Calu3 (cell line): ENCODE data around the gene SIGLECL1. TPM values are rescaled to one million over a fixed set of nuclear protein-coding genes. Genes with fewer than 3 reads are reported as not detected.
"Not testable (repeated sequence)": the region's sequence is repeated elsewhere in the genome, so short reads cannot be mapped to it uniquely, and the experiment has no call there.

Experiments
- BruUV-seq: library from RNA; stranded (reverse); fragments of 400-500 nt; replicated peaks from 2 replicates; lab custom pipeline; 2021; lab: Mats Ljungman, UMichigan
- CTCF ChIA-PET: fragments of 300-600 bp; sonication (Branson Sonifier 250); formaldehyde crosslinking; loops from one replicate; lab custom pipeline; 2022; ENCODE audit warnings: antibody characterized with exemption; lab: Charles Lee
- DNase-seq: peaks from one replicate; pipeline ENCODE4 v3.0.0; 2022
- H3K27ac Mint-ChIP-seq: one replicate; pipeline ENCODE4 v1.8.0; 2022; ENCODE audit warnings: mixed read lengths; ENCODE audit not compliant: unreplicated experiment
- H3K27me3 Mint-ChIP-seq: one replicate; pipeline ENCODE4 v1.8.0; 2022; ENCODE audit warnings: mixed read lengths; ENCODE audit not compliant: unreplicated experiment
- H3K36me3 Mint-ChIP-seq: one replicate; pipeline ENCODE4 v1.8.0; 2022; ENCODE audit warnings: mild to moderate bottlenecking, moderate library complexity, mixed read lengths; ENCODE audit not compliant: insufficient read depth, unreplicated experiment
- H3K4me1 Mint-ChIP-seq: one replicate; pipeline ENCODE4 v1.8.0; 2022; ENCODE audit warnings: mild to moderate bottlenecking, low read depth, mixed read lengths; ENCODE audit not compliant: unreplicated experiment
- H3K4me3 Mint-ChIP-seq: one replicate; pipeline ENCODE4 v1.8.0; 2022; ENCODE audit warnings: mild to moderate bottlenecking, low read depth, moderate library complexity, mixed read lengths; ENCODE audit not compliant: unreplicated experiment
- H3K9me3 Mint-ChIP-seq: one replicate; pipeline ENCODE4 v1.8.0; 2022; ENCODE audit warnings: low read depth, mixed read lengths; ENCODE audit not compliant: unreplicated experiment
- intact Hi-C: fragments of 100-400 bp; cut with micrococcal nuclease; formaldehyde crosslinking; loops from one replicate; pipeline ENCODE4 v1.10.0; 2022; ENCODE audit not compliant: unreplicated experiment
- total RNA-seq: library from RNA; stranded (reverse); gene quantifications from 2 replicates; pipeline ENCODE4 v1.2.3, GENCODE V29; 2022
- TF ChIP-seq, protein P1 (sequence below): fragments of 200-600 bp; IDR thresholded peaks from one replicate; pipeline ENCODE4 v1.8.0; 2022; ENCODE audit warnings: antibody characterized with exemption; ENCODE audit not compliant: unreplicated experiment

Gene SIGLECL1
- total RNA-seq, 1 experiment from 2014 or later, result not detected

DNA sequence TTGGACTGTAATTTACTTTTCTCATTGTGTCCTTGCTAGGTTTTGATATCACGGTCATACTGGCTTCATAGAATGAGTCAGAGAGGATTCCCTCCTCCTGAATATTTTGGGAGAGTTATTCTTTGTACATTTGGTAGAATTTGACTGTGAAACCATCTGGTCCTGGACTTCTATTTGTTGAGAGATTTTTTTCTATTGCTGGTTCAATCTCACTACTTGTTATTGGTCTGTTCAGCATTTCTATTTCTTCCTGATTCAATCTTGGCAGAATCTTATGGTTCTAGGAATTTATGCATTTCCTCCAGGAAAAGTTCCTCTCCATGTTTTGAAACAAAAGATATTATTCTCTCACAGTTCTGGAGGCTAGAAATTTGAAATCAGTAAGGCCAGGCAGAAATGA lies 30.9 kb upstream of the SIGLECL1 start:
- CTCF ChIA-PET, result no interaction called here
- no peak for DNase-seq
- Mint-ChIP-seq H3K9me3 (no peaks in the 10 kb centered on the region), H3K4me1 (no peaks in the 10 kb centered on the region), H3K36me3 (no peaks in the 10 kb centered on the region), H3K4me3 (no peak overlapping the region), H3K27me3 (peaks cover 90% of the 10 kb centered on the region), H3K27ac (no peak overlapping the region)
- no TSS peak for BruUV-seq
- TF ChIP-seq, protein P1, sequence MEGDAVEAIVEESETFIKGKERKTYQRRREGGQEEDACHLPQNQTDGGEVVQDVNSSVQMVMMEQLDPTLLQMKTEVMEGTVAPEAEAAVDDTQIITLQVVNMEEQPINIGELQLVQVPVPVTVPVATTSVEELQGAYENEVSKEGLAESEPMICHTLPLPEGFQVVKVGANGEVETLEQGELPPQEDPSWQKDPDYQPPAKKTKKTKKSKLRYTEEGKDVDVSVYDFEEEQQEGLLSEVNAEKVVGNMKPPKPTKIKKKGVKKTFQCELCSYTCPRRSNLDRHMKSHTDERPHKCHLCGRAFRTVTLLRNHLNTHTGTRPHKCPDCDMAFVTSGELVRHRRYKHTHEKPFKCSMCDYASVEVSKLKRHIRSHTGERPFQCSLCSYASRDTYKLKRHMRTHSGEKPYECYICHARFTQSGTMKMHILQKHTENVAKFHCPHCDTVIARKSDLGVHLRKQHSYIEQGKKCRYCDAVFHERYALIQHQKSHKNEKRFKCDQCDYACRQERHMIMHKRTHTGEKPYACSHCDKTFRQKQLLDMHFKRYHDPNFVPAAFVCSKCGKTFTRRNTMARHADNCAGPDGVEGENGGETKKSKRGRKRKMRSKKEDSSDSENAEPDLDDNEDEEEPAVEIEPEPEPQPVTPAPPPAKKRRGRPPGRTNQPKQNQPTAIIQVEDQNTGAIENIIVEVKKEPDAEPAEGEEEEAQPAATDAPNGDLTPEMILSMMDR, result no peak
- intact Hi-C loops, result no loop called here

DNA sequence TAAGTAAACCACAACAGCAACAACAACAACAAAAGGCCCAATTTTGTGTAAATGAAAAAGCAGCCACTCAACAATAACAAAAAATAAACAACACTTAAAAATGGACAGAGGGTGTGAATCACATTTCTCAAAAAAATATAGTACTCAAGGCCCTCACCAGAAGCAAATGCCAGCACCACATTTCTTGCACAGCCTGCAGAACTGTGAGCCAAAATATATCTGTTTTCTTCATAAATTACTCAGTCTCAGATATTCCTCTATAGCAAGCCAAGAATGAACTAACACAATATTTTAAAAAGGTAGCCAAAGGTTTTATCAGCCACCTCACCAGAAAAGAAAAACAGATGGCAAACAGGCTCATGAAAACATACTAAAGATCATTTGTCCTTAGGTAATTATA lies 29.9 kb upstream of the SIGLECL1 start:
- intact Hi-C loops, result no loop called here
- no TSS peak for BruUV-seq
- Mint-ChIP-seq H3K27me3 (peaks cover 90% of the 10 kb centered on the region), H3K36me3 (no peaks in the 10 kb centered on the region), H3K9me3 (no peaks in the 10 kb centered on the region), H3K4me3 (no peak overlapping the region), H3K27ac (no peak overlapping the region), H3K4me1 (no peaks in the 10 kb centered on the region)
- CTCF ChIA-PET, result no interaction called here
- TF ChIP-seq, protein P1, result no peak
- DNase-seq, result no peak

DNA sequence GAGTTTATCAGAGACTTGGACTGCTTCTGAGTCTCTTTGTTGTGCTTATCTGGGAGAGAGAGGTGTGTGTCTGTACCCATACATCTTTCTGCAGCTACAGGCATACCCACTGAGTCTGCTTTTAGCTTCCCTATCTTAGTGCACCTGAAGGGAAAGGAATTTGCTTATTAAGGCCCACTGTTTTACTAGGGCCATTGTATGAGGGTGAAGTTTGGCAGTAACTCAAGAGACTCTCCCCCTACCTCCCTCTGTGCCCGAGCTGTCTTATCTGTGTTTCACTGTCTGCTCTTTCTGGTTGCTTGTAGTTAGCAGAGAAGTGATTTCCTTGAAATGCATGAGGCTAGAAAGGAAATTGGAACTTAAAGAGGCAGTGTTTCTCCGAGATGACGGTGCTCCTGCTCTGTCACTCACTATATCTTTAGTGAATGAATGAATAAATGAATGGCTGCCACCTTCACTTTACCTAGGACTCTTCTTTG lies 26.7 kb upstream of the SIGLECL1 start:
- no peaks in the 10 kb centered on the region for H3K36me3 Mint-ChIP-seq
- TF ChIP-seq, protein P1, result no peak
- intact Hi-C loops, result no loop called here
- CTCF ChIA-PET, result no interaction called here
- H3K27ac Mint-ChIP-seq, result no peak overlapping the region
- no peaks in the 10 kb centered on the region for H3K9me3 Mint-ChIP-seq
- H3K27me3 Mint-ChIP-seq, result peaks cover 90% of the 10 kb centered on the region
- H3K4me3 Mint-ChIP-seq, result no peak overlapping the region
- no TSS peak for BruUV-seq
- H3K4me1 Mint-ChIP-seq, result no peaks in the 10 kb centered on the region
- no peak for DNase-seq

DNA sequence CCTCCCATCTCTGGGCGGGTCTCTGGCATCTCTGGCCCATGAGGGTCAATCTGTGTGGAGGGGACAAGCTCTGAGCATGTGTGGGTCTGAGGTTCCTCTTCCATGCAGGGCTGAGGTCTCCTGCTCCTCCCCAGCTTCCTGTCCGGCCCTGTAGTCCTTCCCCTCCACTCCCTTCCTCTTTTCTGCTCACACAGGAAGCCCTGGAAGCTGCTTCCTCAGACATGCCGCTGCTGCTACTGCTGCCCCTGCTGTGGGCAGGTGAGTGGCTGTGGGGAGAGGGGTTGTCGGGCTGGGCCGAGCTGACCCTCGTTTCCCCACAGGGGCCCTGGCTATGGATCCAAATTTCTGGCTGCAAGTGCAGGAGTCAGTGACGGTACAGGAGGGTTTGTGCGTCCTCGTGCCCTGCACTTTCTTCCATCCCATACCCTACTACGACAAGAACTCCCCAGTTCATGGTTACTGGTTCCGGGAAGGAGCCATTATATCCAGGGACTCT lies 25.9 kb upstream of the SIGLECL1 start, which contains the start of gene CD33:
CD33 (plus strand) TSS at position 183 of the 496 bp plus-strand sequence; CDS start at position 222, 39 bp downstream.
- H3K27ac Mint-ChIP-seq, CTCF ChIA-PET, H3K36me3 Mint-ChIP-seq: not testable (repeated sequence)

DNA sequence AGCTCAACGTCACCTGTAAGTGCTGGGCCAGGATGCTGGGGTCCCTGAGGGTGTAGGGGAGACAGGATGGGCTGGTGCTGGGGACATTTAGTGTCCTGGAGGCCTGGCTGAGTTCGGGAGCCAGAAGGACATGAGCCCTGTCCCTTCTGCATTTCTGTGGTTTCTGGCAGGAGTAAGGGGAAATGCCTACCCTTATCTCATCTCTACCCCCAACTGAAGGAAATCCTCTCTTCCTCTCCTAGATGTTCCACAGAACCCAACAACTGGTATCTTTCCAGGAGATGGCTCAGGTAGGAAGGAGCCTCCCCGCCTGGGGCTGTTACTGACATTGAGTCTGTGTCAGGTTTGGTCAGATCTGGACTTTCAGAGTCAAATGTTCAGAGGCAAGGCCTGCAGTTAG lies 24.8 kb upstream of the SIGLECL1 start:
- TF ChIP-seq, protein P1, result no peak
- H3K4me1 Mint-ChIP-seq, result no peaks in the 10 kb centered on the region
- BruUV-seq, result no TSS peak
- intact Hi-C loops, result no loop called here
- H3K27me3 Mint-ChIP-seq, result peaks cover 90% of the 10 kb centered on the region
- no peak overlapping the region for H3K27ac Mint-ChIP-seq
- H3K4me3 Mint-ChIP-seq, result no peak overlapping the region
- H3K9me3 Mint-ChIP-seq, result no peaks in the 10 kb centered on the region
- DNase-seq, result no peak
- CTCF ChIA-PET, result no interaction called here
- H3K36me3 Mint-ChIP-seq, result no peaks in the 10 kb centered on the region

More for the DNA sequence above, 25.9 kb upstream of the SIGLECL1 start, which contains the start of gene CD33:
- DNase-seq, intact Hi-C loops, H3K4me1 Mint-ChIP-seq, H3K9me3 Mint-ChIP-seq, BruUV-seq, H3K4me3 Mint-ChIP-seq: not testable (repeated sequence)
- peaks cover 90% of the 10 kb centered on the region for H3K27me3 Mint-ChIP-seq
